HG03558 (cell line): ENCODE results near the gene CNIH3.
"Not testable (repeated sequence)": the region's sequence is repeated elsewhere in the genome, so short reads cannot be mapped to it uniquely, and the experiment has no call there.

Experiments
- ATAC-seq: cut with Tn5 transposase; IDR thresholded peaks from one replicate; pipeline ENCODE4 v1.9.1; 2021; ENCODE audit warnings: moderate number of reproducible peaks; ENCODE audit not compliant: unreplicated experiment; ENCODE audit errors: extremely low read depth

CNIH3 gene

DNA sequence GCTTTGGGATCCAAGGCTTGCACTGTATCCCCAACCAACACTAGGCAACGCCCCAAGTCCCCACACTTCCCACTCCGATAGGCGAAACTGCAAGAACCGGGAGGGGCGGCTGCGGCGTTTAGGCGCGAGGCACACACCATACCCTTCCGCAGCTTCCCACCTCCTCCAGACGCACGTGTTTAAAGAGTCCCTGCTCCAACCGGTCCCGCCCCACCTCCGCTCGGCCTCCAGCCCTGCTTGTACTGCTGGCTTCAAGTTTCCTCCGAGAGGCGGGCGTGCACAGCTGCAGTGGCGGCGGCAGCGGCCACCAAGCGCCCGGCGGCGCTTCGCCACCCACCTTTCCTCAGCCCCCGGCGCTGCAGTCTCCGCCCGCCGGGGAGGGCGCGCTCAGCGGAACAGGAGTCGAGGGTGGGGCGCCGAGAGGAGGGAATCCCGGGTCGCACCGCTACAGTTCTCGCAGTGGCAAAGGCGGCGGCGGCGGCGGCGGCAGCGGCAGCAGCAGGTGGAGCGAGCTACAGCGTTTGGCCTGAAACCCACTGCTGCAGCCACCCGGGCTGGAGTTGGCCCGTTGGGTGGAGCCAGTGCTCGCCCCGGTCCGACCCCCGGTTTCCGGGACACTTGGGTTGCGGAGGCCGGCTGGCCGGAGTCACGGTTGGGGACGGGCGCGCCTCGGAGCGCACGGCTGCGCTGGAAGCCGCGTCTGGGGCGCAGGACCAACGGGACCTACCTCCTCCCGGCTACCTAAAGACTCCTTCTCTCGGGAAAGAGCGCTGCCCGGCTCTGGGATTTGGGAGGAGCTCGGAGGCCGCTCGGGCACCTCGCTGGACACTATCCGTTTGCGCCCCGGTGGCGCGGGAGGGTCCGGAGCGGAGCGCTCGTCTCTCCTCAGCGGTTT, at the start of gene CNIH3:
Gene CNIH3, plus strand, starts transcription at position 457 of the 895 bp plus-strand sequence. CDS start 858 bp downstream, outside the sequence.
- no peak for ATAC-seq

DNA sequence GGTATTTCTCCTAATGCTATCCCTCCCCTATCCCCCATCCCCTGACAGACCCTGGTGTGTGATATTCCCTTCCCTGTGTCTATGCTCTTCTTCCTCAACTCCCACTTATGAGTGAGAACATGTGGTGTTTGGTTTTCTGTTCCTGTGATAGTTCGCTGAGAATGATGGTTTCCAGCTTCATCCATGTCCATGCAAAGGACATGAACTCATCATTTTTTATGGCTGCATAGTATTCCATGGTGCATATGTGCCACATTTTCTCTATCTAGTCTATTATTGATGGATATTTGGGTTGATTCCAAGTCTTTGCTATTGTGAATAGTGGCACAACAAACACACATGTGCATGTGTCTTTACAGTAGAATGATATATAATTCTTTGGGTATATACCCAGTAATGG, 49.6 kb upstream of the CNIH3 start:
- ATAC-seq, result not testable (repeated sequence)

DNA sequence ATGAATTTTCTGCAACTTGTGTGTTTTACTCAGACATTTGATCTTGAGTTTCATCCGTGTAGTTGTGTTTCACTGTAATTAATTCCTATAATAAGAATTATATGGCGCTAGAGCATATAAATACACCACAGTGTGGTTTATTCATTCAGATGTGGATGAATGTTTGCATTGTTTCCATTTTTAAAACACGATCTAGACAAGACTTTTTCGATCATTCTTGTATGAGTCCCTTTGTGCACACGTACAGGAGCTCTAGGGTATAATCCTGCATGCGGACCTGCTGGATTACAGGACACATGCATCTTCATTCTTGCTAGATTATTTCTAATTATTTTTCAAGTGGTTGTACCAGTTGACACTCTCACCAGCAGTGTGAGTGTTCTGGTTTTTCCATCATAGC, 46.8 kb upstream of the CNIH3 start:
- no peak for ATAC-seq

DNA sequence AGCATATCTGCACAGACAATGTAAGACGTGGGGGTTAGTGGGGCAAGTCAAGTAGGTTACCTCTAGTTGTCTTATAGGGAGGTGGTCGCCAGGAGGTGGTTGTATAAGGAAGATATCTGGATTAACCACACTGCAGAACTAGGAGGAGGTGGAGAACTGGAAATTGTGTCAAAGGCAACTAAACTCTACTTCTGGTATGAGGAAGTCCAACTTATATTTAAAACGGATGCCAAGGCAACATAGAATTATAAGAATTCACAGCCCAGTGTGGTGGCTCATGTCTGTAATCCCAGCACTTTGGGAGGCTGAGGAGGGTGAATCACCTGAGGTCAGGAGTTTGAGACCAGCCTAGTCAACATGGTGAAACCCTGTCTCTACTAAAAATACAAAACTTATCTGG, 44.1 kb upstream of the CNIH3 start:
- not testable (repeated sequence) for ATAC-seq

DNA sequence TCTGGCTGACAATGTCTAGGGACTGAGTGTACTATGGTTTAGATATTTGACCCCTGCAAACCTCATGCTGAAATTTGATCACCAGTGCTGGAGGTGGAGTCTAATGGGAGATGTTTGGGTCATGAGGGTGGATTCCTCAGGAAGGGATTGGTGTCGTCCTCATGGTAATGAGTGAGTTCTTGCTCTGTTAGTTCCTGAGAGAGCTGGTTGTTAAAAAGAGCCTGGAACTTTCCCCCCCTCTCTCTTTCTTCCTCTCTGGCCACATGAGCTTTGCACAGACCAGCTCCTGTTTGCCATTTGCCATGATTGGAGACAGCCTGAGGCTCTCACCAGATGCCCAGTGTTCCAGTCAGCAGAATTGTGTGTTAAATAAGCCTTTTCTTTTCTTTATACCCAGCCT, 36.6 kb upstream of the CNIH3 start:
- no peak for ATAC-seq

DNA sequence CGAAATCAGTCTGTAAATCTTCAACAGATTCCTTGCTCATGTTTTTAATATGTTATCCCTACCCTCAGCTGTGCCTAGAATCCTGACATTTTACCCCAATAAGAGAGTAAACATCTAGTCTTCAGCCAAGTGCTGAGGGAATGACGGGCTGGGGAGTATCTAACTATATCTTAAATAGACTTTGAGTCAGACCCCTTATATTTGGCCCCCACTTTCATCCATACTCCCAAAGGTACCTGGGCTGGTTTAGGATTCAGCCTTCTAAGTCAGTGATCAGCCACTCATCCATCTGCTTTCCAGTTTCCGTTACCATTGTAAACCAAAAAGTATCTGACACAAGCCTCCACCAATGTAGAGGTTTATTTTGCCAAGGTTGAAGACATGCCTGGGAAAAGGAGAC, 36.1 kb upstream of the CNIH3 start:
- ATAC-seq, result no peak

DNA sequence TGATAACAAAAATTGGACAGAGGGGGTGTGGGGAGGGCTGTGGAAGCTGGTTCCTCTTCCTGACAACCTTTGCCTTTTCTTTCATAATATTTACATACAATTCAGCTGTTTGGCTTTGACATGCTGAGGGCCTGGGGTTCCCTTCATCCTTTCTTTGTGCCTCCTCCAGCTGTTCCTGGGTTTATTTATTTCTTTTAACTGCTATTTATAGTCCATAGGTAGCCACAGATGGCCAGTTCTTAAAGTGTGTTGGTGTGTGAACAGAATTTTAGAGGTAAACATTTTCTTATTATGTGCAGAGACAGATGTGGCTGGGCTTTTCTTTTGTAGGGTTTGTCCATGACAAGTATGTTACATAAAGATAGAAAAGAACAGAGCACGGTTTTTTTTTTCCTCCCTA, 34.1 kb upstream of the CNIH3 start:
- ATAC-seq, result no peak

DNA sequence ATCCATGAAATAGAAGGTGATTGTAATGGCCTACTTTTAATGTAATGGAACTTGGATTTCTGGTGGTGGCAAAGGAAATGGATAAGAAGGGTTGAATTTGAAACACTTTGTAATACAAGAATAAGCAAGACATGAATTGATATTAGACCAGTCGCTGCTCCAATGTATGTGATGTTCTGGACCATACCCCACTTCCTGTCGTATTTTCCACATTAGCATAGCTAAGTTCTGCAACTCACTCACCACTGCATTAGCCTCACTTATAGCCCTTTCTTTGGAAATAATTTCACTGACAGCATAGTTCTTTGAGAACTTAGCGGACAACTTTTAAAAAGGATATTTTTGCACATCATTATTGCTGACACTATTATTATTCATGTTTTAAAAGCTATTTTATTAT, 32.3 kb upstream of the CNIH3 start:
- ATAC-seq, result no peak

DNA sequence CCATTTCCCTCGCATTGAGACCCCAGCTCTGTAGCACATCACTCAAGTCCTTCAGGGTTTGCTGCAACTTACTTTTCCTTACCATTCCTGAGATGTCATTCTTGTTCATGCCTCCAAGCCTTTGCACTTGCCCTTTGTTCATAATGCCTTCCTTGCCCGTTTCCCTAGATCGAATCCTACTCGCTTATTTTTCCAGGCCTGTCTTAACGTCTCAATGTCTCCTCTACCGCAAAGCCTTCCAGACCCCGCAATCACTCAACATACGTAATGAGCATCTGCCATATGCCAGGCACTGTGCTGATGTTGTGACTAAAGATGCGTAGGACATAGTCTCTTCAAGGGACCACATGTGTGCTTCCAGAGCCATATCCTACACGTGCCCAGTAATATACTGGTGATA, 31.1 kb upstream of the CNIH3 start:
- ATAC-seq, result no peak

DNA sequence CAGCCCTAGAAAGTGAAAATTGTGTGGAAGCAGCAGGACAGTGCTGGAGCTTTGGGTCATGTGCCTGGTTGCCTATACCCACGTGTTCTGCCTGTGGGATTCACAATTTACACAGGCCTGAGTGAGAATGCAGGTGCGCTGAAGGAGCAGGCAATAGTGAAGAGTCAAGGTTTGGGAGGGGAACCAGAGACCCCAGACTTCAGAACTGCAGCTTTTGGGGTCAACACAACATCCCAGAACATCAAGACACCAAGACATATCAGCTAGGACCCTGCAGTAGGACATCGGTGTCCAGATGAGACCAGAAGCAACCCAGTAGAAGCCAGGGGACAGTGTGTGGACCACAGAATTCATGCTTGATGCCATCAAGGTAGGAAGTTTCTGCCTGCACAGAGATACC, 29.1 kb upstream of the CNIH3 start:
- ATAC-seq, result no peak

DNA sequence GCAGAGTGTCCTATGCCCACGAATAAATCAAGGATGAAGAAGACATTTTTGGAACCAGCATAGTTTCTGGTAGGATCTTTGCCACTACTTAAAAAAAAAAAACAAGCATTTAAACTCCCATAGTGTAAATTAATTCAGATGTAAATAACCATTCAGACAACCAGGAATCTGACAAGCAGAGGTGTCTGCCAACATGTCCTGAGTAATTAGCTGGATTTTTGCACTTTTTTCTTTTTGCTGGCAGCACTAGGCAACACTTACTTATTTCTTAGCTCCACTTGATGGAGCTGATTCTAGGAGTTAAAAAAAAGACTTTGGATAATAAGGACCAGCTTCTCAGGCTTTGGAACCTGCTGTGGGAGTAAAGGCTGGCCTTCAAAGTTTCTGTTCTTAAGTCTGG, 27.6 kb upstream of the CNIH3 start:
- ATAC-seq, result no peak

DNA sequence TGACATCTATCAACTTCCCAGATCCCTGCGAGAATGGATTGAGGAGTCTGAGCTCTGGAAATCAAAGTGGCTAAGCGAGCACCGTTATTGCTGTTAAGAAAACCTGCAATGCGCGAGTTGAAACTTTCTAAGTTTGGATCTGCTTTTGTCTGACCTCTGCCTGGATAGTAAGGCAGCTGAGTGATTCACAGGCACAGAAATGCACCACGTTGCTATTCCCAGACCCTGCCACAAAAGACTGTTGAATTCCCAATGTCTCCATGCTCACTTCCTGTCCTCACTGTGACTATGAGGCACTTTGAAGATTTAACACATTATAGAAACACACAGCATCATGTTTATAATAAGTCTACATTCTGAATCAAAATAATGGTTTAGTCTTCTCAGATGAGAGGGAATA, 27.1 kb upstream of the CNIH3 start:
- no peak for ATAC-seq

DNA sequence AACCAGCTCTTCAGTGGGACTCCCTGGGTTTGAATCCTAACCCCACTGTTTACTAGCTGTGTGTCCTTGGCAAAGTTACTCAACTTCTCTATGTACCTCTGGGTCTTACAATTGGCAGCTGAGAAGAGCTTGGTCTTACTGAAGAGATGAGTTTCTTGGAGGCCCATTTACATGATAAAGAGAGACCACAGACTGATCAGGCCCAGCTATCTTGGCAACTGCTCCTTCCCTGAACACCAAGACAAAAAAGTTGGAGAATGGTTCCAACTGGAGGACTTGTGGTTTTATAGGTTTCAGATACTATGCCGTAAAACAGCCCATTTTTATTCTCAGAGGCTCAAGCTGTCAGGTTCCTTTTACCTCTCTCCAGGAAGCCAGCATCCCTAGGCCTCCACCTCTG, 24.8 kb upstream of the CNIH3 start:
- ATAC-seq, result no peak

DNA sequence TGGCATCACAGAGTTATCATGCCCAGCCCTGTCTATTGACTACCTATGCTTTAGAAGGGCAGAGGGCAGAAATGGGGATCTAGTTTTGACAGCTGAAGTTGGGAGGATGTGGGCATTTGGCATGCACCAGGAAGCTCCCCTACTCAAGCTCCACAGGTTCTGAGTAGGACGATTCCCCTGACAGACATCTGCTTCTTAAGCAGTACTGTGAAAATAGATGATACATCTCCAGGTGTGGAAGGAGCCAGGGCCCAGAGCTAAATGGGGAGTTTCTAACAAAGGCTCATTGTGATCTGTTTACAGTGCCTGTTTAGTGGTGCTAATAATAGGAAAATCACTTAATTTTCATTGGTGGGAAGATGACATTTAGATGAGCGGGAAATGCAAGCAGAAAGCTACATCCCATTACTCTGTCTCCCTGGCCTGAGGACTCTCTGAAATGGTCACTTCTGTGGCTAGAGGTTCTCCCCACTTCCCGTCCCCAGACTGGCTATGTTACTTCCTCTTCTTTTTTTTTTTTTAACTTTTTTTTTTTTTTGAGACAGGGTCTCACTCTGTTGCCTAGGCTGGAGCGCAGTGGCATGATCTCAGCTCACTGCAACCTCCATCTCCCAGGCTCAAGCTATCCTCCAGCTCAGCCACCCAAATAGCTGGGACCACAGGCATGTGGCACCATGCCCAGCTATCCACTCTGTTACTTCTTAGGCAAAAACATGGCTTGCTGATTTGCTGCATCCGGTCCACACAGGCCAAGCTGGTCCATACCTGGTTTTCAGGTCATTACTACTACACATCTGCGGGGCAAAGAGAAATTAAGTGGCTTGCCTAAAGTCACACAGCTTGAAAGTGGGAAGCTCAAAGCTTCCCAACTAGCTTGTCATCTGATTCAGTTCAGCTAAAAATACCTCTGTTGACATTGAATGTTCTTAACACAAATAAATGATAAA, 23.2 kb upstream of the CNIH3 start:
- ATAC-seq, result no peak

DNA sequence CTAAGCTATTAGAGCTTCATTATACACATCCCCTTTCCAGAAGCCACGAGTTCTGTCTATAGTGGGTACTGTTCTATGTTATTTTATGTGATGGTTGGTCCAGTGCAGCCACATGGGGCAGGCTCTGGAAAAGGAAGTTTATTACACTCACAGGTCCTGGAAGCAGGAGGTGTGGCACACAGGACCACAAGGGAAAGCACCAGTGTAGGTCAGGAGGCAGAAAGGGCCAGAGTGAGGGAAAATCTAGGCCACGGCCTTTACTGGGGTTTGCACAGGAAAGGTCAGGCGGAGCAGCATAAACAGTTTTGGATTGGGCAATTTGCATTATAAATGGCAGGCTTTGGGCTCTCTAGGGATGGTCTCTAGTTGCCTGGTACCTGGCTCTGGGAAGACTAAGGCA, 21.8 kb upstream of the CNIH3 start:
- no peak for ATAC-seq

DNA sequence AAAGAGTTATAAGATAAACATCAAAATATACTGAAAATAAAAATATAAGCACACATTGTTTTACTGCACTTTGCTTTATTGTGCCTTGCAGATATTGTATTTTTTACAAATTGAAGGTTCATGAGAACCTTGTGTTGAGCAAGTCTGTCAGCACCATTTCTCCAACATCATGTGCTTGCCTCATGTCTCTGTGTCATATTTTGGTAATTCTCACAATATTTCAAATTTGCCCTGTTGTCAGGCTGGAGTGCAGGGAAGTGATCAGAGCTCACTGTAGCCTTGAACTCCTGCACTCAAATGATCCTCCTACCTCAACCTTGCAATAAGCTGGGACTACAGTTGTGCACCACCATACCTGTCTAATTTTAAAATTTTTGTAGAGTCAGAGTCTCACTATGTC, 21.3 kb upstream of the CNIH3 start:
- ATAC-seq, result no peak

DNA sequence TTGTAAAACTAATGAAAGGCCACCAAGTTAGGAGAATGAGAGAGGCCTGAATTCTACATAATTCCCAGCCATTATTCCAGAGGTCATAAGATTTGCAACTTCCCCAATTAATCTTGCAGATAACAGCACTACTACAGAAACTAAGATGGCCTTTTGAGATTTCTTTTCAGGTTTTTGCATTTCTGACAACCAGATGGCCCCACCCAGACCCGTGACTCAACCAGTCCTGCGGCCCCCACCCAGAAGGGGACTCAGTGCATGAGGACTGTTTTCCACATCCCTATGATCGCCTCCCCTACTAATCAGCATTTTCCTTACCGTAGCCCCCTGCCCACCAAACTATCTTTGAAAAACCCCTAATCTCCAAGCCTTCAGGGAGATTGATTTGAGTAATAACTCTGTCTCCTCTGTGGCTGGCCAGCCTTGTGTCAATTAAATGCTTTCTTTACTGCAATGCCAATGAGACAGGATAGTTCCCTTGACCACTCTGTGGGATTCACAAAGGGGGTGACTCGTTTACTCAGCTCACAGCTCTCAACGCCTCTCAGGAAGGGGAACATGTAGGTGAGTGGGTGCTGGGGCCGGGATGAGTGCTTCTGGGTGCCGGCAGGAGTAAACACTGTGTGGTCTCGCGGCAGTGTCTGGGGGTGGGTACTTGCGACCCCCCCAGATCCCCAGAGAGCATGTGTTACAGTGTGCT, 10.5 kb upstream of the CNIH3 start:
- ATAC-seq, result no peak

DNA sequence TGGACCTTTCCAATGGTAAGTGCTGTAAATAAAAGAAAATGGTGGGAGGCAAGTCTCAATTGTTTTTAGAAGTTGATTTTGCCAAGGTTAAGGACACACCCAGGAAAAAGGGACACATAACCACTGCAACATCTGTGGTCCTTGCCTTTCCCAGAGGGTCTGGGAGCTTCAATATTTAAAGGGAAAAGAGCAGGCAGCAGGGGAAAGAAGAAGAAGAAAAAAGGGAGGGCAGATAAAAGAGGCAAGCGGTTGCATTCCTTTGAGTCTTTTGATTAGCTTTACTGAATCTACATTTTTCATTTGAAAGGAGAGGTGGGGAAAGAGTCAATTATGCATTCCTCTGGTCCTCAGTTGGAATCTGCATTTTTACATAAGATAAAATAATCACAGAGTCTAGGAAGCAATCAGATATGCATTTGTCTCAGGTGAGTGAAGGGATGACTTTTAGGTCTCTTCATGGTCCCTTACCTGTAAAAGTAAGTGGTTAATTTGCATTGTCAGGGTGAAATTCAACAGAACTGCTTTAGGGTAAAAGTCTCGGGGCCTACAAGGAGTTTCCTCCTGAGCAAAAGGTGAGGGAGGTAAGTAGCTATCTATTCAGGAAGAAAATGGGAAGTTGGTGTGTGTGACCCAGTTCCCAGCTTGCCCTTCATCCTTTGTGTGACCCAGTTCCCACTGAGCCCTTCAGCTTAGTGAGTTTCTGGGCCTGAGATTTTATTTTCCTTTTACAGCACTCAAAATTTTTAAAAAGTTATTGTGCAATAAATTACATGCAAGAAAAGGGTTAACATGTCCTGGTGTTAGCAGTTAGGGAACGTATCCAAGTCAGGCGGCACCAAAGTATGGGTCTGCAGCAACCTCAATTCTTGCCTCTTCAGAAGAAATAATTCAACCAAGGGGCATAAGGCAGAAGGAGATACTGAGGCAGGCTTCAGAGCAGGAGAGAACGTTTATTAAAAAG, 8.6 kb upstream of the CNIH3 start:
- no peak for ATAC-seq

DNA sequence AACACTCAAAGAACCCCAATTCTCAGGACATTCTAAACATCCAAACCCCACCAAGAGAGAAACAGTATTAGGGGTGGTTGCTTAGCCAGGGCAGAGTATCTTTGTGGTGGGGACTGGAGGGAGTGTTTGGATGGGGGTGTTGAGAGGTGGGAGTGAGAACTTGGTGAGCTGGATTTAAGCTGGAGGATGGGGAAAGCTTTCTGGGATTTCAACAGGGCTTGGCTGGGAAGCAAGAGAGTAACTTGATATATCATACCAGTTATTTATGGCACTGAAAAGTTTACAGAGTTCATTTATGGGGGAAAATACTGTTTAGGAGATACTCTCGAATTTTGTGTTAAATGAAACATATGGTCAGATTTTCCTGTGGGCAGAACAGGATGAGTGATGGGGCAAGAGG, 6.8 kb upstream of the CNIH3 start:
- no peak for ATAC-seq

DNA sequence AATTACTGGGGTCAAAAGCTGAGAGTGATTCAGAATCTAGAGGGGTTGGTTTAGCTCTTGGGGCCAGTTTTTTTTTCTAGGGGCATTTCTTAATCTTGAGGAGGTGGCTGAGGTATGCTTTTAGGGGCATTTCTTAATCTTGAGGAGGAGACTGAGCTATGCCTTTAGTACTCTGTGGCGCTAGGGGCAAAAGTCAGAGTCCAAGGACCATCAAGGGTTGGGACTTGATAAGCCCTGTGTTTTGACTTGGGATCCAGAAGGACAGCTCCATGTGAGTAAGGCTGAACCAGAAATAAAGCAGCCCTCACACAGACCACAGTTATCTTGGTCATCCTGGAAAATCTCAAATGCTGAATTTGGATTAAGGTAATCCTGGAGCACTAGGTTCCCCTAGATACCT, 3.9 kb upstream of the CNIH3 start:
- no peak for ATAC-seq
